Endometrial microvascular endothelial cells (primary cell): Measurements from ENCODE around the gene TATDN3. TPM values are rescaled to one million over a fixed set of nuclear protein-coding genes. Genes with fewer than 3 reads are reported as not detected.
"Not testable (repeated sequence)": the region's sequence is repeated elsewhere in the genome, so short reads cannot be mapped to it uniquely, and the experiment has no call there.

Source experiments
- in situ Hi-C: cut with HindIII; loops from 2 replicates; pipeline ENCODE4 v1.10.0; 2017; ENCODE audit warnings: low sequenced_read_pairs, low pct_unique_long_range_greater_than_20kb; ENCODE audit errors: inconsistent ontology term
- total RNA-seq: library from RNA; depleted of rRNA; stranded (reverse); fragments of >200 nt; gene quantifications from one replicate; pipeline ENCODE4 v1.2.3, GENCODE V29; 2015; ENCODE audit errors: inconsistent ontology term

Gene TATDN3
- total RNA-seq, 1 donor from 2014 or later, result 16.6 TPM

DNA sequence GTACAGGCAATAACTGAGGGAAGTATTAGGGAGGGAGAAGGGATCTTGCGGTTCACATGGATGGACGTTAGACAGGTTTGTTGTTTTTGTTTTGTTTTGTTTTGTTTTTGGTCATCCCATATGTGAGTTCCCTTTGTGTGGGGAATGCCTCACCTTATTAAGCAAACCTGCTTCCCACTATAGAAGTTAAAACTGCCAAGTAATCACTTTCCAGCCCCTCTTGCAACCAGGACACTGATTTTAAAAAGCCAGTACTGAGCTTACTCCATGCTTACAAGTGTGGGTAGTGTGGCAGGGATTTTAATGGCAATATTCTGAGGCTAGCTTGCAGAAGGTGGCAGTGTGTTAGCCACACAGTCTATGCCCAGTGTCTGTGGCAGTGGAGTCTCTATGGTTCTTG lies 29.3 kb downstream of the TATDN3 start:
- in situ Hi-C loops, result no loop called here

DNA sequence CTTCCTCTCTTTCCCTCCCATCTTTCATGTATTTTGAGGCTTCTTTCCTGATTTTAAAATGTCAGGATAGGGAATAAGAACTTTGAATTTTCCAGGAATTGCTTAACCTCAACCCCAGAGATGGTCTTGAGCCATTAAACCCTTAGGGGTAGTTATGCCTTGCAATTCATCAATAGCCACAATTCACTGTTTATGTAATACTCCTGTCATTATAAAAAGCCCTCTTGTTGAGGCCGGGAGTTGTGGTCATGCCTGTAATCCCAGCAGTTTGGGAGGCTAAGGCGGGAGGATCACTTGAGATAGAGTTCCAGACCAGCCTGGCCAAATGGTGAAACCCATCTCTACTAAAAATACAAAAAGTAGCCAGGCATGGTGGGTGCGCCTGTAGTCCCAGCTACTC lies 31.3 kb downstream of the TATDN3 start:
- in situ Hi-C loops, result no loop called here

DNA sequence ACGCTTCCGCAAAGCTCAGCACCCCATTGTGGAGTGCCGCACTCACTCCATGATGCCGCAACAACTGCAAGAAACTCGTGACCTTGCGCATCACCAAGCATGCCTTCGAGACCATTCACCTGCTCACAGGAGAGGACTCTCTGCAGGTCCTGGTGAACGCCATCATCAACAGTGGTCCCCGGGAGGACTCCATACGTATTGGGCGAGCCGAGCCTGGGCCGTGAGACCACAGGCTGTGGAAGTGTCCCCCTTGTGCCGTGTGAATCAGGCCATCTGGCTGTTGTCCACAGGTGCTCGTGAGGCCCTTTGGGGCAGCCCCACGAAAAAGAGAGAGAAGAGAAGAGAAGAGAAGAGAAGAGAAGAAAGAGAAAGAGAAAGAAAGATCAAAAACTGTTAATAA lies 32.5 kb downstream of the TATDN3 start:
- in situ Hi-C loops, result no loop called here

DNA sequence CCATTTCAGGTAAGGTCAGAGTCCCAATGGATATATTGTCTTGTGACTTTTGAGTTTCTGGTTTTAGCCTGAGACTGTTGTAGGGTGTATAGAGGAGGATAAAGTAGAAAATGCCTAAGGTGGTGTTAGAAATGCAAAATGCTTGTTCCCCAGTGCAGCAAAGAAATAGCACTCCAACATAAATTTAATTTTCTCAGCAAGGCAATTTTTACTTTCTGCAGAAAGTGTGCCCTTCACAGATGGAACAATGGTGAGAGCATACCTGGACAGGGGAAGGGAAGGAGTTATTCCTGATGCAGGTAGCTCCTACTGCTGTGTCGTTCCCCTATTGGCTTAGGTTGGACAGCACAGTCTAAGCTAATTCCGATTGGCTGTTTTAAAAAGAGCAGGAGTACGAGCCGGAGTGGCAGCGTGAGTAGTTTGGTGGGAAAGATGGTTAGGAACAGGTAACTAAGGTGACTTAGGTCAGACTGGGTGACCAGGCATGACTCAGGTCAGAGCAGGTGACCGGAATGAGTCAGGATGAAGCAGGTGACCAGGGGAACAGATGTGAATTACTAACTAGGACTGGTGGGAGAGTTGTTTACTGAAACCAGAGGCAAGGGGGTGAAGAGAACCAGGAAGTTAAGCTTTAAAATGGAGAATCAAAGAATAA lies 34.2 kb downstream of the TATDN3 start:
- in situ Hi-C loops, result no loop called here

DNA sequence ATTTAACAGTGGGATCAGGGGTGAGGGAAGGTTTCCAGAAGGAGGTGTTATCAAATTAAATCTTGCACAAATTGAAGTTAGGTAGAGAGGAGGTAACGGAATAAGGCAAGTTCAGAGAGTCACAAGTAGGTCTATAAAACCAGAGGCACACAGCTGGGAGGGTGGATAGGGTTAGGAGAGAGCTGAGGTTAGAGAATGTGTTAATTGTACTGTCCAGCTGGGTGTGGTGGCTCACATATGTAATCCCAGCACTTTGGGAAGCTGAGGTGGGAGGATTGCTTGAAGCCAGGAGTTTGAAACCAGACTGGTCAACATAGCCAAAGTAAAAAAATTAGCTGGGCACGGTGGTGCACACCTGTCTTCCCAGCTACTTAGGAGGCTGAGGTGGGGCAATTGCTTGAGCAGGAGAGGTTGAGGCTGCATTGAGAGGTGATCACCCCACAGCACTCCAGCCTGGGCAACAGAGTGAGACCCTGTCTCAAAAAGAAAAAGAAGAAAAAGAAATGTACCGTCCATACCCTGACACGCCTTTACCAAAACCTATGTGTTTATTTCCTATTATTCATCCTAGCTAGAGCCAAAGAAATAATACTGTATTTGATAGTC lies 35.6 kb downstream of the TATDN3 start:
- in situ Hi-C loops, result no loop called here

DNA sequence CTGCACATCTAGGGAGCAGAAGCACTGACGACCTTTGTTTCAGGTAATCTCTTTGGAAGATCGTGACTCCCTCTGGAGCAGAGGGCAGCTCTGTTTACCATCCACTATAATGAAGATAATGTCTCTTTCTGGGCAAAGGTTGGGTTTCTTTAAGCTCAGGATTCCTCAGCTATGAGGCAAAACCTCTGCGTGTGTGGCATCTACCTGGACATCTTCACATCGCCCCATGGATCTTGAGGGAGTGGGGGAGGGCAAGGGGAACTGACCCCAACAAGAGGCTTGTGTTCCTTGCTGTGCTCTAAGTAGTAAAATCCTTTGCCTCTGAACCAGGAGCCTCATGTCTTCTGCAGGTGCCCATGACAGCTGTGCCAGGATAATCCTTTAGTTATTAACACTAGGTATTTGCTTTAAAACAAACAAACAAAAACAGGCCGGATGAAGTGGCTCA lies 36.2 kb downstream of the TATDN3 start:
- in situ Hi-C loops, result no loop called here

DNA sequence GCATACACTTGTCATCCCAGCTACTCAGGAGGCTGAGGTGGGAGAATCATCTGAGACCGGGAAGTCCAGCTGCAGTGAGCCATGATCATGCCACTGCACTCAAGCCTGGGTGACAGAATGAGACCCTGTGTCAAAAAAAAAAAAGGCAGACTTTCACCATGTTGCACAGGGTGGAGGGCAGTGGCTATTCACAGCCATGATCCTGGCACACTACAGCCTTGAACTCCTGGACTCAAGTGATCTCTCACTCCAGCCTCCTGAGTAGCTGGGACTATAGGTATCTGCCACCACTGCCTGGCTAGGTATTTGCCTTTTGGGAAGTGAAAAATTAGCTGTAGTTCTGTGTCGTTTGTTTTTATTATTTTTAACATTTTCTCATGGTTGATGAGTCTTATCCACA lies 36.7 kb downstream of the TATDN3 start:
- in situ Hi-C loops, result no loop called here

DNA sequence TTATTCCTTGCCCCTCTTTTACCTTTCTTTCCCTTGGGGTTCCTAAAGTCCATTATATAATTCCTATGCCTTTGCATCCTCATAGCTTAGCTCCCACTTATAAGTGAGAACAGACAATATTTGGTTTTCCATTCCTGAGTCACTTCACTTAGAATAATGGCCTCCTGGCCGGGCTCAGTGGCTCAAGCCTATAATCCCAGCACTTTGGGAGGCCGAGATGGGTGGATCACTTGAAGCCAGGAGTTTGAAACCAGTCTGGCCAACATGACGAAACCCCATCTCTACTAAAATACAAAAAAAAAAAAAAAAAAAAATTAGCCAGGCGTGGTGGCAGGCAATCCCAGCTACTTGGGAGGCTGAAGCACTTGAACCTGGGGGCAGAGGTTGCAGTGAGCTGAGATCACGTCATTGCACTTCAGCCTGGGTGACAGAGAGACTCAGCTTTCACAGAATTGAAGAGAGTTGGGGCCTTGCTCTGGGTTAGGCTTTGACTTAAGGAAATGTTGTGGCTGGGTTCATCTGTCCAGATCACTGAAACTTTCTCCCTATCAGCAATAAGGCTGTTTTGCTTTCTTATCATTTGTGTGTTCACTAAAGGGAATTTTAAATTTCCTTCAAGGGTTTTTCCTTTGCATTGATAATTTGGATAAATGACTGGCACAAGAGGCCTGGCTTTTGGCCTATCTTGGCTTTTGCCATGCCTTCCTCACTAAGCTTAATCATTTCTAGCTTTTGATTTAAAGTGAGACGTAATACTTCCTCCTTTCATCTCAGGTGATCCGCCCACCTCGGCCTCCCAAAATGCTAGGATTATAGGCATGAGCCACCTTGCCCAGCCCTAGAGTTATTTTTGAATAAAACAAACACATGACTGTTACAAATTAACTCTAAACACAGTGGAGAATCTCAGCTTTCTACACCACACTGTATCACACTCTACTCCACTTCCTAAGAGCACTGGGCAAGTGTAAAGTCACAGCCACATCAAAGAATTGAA lies 41.8 kb downstream of the TATDN3 start:
- in situ Hi-C loops, result not testable (repeated sequence)

DNA sequence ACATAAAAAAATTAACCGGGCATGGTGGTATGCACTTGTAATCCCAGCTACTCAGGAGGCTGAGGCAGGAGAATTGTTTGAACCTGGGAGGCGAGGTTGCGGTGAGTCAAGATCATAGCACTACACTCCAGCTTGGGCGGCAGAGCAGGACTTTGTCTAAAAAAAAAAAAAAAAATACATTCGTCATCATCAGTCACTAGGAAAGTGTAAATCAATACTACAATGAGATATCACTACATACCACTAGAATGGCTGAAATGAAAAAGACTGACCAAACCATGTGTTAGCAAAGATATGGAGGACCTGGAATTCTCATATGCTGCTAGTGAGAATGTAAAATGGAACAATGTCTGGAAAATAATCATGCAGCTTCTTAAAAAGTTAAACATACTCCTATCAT lies 46.5 kb downstream of the TATDN3 start:
- in situ Hi-C loops, result no loop called here

DNA sequence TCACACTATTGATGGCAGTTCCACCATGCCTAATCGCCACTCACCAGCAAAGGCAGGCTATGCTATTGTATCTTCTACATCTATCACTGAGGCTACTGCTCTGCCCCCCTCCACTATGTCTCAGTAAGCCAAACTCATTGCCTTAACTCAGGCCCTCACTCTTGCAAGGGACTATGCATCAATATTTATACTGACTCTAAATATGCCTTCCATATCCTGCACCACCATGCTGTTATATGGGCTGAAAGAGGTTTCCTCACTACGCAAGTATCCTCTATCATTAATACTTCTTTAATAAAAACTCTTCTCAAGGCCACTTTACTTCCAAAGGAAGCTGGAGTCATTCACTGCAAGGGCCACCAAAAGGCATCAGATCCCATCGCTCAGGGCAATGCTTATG lies 52.8 kb downstream of the TATDN3 start:
- in situ Hi-C loops, result not testable (repeated sequence)

DNA sequence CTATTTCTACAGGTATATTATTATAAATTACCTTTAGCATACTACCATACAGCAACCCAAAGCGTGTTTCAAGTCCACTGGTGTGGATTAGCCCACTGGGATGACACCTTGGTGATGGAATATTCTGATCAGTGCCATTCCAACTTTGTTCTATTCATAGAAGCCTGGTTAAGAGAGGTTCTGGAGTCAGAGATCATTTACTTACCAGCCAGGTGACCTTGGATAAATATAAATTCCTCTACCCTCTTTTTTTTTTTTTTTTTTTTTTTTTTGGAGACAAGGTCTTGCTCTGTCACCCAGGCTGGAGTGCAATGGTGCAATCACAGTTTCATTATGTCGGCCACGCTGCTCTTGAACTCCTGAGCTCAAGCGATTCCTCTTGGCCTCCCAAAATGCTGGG lies 55.9 kb downstream of the TATDN3 start, which contains the start of gene SPATA45:
SPATA45 (minus strand) TSS at position 101 of the 400 bp plus-strand sequence. CDS start 11,500 bp downstream, outside the sequence.
- in situ Hi-C loops, result no loop called here

DNA sequence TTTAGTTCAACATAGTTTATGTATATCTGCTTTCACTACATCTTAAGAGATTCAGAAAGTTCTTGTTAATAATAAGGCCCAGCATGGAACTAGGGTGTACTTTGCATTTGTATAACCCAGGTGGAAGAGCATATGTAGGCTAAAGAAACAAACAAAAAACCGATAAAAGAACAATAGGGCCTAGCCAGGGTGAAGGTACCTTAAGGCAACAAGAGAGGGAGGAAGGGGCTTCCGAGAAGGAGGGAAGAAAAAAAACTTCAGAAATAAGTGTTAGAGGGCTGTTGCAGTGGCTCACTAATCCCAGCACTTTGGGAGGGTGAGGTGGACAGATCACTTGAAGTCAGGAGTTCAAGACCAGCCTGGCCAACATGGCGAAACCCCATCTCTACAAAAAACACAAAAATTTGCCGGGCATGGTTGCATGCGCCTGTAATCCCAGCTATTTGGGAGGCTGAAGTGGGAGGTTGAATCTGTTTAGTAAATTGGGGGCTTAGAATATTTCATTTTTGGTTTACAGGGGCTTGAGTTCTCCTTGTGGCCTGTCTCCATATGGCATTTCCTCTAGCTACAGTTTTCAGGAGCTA lies 60.5 kb downstream of the TATDN3 start:
- in situ Hi-C loops, result no loop called here

DNA sequence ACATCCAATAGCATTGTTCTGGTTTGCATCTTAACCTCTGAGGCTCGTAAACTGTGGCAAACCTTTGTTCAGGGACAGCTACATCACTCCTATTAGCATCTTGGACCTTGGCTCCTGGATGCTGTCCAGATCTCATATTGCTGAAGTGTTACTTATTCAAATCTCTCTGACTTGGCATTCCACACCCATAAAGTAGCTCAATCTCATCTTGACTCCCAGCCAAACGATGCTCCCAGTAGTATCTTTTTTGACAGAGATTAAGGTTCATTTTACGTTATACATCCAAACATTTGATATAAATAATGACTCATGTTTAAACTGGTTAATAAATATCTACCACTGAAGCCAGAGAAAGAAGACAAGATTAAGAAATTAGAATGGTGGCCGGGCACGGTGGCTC lies 62.0 kb downstream of the TATDN3 start:
- in situ Hi-C loops, result no loop called here

DNA sequence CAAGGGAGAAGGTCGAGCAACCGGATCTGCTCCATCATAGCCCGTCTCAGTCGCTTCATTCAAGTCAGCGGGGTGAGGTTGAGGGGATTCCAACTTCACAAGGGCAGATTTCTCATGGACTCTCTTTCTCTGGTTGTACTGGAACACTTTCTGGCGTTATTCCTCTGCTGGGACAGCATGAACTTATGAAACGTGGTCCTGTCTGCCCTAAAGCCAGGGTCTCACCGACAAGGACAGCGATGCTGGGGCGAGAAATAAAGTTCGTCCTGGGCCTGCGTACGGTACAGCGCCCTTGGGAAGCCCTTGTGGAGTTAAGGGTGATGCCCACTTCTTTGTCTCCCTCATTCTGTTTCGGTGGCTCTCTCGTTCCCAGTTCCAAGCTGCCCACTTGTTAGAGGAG lies 65.1 kb downstream of the TATDN3 start:
- in situ Hi-C loops, result no loop called here

DNA sequence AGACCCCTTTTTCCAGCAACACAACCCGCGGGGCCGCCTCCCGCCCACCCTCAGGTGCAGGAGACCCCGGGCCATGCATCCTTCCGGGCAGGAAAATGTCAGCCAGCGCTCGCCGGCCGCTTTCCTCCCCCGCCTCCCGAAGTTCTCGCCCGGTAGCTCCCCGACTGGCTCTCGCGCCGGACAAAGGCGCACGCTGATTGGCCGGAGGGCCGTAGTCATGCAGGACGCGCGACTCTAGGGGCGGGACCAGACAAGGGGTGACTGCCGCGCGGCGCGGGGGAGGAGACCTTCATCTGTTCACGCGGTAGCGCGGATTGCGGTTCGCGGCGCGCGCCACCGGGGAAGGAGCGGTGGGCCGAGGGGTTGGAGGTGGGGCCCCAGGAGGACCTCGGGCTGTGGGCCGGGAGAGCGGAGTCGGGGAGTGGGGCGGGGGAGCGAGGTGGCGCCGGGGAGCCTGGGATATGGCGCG lies 66.3 kb downstream of the TATDN3 start, which contains the start of gene FLVCR1:
FLVCR1 (plus strand) TSS at position 284 of the 469 bp plus-strand sequence; CDS start at position 462, 178 bp downstream.
- in situ Hi-C loops, result no loop called here

DNA sequence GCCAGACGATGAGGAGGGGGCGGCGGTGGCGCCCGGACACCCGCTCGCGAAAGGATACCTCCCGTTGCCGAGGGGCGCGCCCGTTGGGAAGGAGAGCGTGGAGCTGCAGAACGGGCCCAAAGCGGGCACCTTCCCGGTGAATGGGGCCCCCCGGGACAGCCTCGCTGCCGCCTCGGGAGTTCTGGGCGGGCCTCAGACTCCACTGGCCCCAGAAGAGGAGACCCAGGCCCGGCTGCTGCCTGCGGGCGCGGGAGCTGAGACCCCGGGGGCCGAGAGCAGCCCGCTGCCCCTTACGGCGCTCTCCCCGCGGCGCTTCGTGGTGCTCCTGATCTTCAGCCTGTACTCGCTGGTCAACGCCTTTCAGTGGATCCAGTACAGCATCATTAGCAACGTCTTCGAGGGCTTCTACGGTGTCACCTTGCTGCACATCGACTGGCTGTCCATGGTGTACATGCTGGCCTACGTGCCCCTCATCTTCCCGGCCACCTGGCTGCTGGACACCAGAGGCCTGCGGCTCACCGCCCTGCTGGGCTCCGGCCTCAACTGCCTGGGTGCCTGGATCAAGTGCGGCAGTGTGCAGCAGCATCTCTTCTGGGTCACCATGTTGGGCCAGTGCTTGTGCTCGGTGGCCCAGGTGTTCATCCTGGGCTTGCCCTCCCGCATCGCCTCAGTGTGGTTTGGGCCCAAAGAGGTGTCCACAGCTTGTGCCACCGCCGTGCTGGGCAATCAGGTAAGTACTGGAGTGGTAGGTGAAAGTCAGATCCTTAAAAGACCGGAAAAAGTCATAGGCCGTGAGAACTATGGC lies 67.0 kb downstream of the TATDN3 start:
- in situ Hi-C loops, result no loop called here

DNA sequence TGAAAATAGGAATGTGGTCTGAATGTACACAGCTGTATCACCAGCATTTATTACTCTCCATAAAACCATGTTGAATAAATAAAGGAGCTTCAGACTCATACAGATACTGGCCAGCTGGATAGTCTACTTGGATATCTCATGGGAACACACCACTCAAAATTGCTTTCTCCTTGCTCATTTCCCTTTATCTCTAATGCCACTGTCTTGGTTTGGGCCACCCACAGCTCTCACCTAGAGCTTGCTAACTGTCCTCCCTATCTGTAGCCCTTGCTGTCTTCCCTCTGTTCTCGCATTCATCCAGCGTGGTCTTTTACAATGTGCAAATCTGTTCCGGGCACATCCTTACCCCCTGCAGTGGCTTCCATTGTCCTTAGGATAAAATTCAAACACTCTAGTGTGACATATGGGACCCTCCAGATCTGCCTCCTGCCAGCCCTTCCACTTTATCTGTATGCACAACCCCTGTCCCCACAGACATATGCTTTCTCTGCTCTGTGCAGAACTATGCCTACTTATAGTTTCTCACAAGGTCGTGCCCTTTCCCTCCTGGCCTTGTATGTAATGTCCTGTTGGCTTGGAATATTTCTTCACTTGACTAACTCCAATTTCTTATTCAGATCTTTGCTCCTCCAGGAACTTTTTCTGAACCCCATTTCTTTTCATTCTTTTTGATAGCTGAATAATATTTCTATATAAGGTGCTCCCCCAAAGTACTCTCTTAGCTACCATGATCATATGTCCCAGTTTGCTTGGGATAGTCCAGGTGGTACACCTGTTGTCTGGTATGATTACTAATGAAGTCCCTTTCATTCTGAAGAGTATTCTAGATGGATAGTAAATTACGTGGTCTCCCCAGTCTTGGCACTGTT lies 69.3 kb downstream of the TATDN3 start:
- in situ Hi-C loops, result no loop called here
